Smooth muscle cell (in vitro differentiated cells): Measurements from ENCODE around the gene KCNQ1. TPM values are rescaled to one million over a fixed set of nuclear protein-coding genes. Genes with fewer than 3 reads are reported as not detected.

Source experiments
- DNase-seq: peaks from one replicate; lab custom pipeline; 2025; ENCODE audit not compliant: unreplicated experiment; lab: John Stamatoyannopoulos, UW
- H2AFZ ChIP-seq: fragments of 200-600 bp; sonication (generic); 2 replicates; pipeline ENCODE4 v1.6.0; 2016; ENCODE audit warnings: antibody characterized with exemption, low read depth, mild to moderate bottlenecking
- H3F3A ChIP-seq: fragments of 200-600 bp; sonication (generic); 2 replicates; pipeline ENCODE4 v1.6.0; 2017; ENCODE audit warnings: antibody characterized with exemption, low read depth
- H3K27ac ChIP-seq: fragments of 200-600 bp; sonication (generic); 2 replicates; pipeline ENCODE4 v1.5.1; 2016; ENCODE audit warnings: low read depth, mild to moderate bottlenecking
- H3K27me3 ChIP-seq: fragments of 200-600 bp; sonication (generic); 2 replicates; pipeline ENCODE4 v1.6.1; 2016; ENCODE audit warnings: low read depth, mild to moderate bottlenecking
- H3K36me3 ChIP-seq: fragments of 200-600 bp; sonication (generic); 2 replicates; pipeline ENCODE4 v1.5.1; 2016; ENCODE audit warnings: low read depth
- H3K4me1 ChIP-seq: fragments of 200-600 bp; sonication (generic); 2 replicates; pipeline ENCODE4 v1.5.1; 2016; ENCODE audit warnings: low read depth
- H3K4me2 ChIP-seq: fragments of 200-600 bp; sonication (generic); 2 replicates; pipeline ENCODE4 v1.6.0; 2016; ENCODE audit warnings: mild to moderate bottlenecking
- H3K4me3 ChIP-seq: fragments of 200-600 bp; sonication (generic); 2 replicates; pipeline ENCODE4 v1.5.1; 2016; ENCODE audit warnings: mild to moderate bottlenecking
- H3K79me2 ChIP-seq: fragments of 200-600 bp; sonication (generic); 2 replicates; pipeline ENCODE4 v1.6.0; 2016; ENCODE audit warnings: low read depth, mild to moderate bottlenecking
- H3K9ac ChIP-seq: fragments of 200-600 bp; sonication (generic); 2 replicates; pipeline ENCODE4 v1.6.0; 2016; ENCODE audit warnings: low read depth
- H3K9me3 ChIP-seq: fragments of 200-600 bp; sonication (generic); replicated peaks from 2 replicates; pipeline ENCODE4 v1.5.1; 2016; ENCODE audit warnings: low read depth
- H4K20me1 ChIP-seq: fragments of 200-600 bp; sonication (generic); 2 replicates; pipeline ENCODE4 v1.6.0; 2016; ENCODE audit warnings: low read depth
- WGBS: methylation state at CpG from one replicate; pipeline ENCODE4 v1.1.7; 2016; ENCODE audit warnings: low lambda C conversion rate; 5-methylcytosine and 5-hydroxymethylcytosine counted together
- polyA plus RNA-seq: library from polyadenylated mRNA; unstranded; fragments of >200 nt; fragmentation: Nextera tagmentation; extraction: Ambion mirVana; gene quantifications from 2 replicates; pipeline ENCODE4 v1.2.1, GENCODE V29; 2016
- total RNA-seq: library from RNA; depleted of rRNA; stranded (reverse); fragments of >200 nt; gene quantifications from 2 replicates; pipeline ENCODE4 v1.2.3, GENCODE V29; 2014
- TF ChIP-seq, protein P1 (sequence below): fragments of 200-600 bp; sonication (generic); IDR thresholded peaks from 2 replicates; pipeline ENCODE4 v1.5.1; 2017; ENCODE audit warnings: borderline replicate concordance, mild to moderate bottlenecking, antibody characterized with exemption; ENCODE audit not compliant: insufficient read depth, poor library complexity, severe bottlenecking

KCNQ1 gene
- total and polyA plus RNA-seq, 2 experiments from 2014 or later: 1.3 to 2.3 TPM

DNA sequence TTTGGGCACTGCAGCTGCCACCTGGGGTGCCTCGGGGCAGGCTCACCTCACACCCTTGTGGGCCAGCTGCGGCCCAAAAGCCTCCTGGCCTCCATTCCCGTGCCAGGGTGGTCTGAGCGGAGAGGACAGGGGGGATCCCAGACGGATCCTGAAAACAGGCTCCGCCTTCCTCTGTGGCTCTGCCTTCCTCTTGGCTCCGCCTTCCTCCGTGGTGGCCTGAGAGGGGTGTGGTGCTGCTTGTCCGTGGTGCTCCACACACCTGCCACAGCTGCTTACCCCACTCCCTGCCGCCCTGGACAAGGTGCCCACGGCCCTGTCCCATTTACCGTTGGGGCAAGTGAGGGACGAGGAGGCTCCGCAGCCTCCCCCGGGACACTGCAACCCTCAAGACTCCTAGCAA is 278.1 kb downstream of the KCNQ1 start:
- H3K27ac ChIP-seq: no peak overlapping the region
- 87% methylated on average over 12 of the region's 15 CpGs for WGBS
- TF ChIP-seq, protein P1, sequence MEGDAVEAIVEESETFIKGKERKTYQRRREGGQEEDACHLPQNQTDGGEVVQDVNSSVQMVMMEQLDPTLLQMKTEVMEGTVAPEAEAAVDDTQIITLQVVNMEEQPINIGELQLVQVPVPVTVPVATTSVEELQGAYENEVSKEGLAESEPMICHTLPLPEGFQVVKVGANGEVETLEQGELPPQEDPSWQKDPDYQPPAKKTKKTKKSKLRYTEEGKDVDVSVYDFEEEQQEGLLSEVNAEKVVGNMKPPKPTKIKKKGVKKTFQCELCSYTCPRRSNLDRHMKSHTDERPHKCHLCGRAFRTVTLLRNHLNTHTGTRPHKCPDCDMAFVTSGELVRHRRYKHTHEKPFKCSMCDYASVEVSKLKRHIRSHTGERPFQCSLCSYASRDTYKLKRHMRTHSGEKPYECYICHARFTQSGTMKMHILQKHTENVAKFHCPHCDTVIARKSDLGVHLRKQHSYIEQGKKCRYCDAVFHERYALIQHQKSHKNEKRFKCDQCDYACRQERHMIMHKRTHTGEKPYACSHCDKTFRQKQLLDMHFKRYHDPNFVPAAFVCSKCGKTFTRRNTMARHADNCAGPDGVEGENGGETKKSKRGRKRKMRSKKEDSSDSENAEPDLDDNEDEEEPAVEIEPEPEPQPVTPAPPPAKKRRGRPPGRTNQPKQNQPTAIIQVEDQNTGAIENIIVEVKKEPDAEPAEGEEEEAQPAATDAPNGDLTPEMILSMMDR: no peak
- H3K9ac ChIP-seq: no peak overlapping the region
- no peaks in the 10 kb centered on the region for H3K36me3 ChIP-seq
- H3K79me2 ChIP-seq: no peaks in the 10 kb centered on the region
- H3K4me1 ChIP-seq: peaks cover 25% of the 10 kb centered on the region
- no peak overlapping the region for H3K4me2 ChIP-seq
- H2AFZ ChIP-seq: no peak overlapping the region
- no peaks in the 10 kb centered on the region for H4K20me1 ChIP-seq
- no peaks in the 10 kb centered on the region for H3F3A ChIP-seq
- no peaks in the 10 kb centered on the region for H3K9me3 ChIP-seq
- DNase-seq: no peak
- no peak overlapping the region for H3K4me3 ChIP-seq
- no peaks in the 10 kb centered on the region for H3K27me3 ChIP-seq

DNA sequence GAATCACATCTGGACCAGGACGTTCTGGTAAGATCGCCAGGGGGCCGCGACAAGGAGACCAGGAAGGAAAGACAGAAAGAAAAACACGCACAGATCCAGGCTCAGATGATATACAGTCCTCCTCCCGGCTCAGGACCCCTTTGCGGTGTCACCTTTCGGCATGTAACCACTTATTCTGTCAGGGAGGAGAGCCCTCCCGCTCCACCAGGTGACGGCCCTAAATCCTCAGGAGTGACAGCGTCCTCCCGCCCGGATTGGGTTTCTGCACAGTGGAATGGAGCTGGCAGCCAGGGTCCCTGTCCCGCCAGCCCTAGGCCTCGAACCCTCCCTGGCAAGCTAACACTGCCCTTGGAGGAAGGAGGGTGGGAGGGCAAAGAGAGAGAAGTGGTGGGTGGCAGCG is 279.3 kb downstream of the KCNQ1 start:
- TF ChIP-seq, protein P1: no peak
- Histone ChIP-seq H3K27ac (no peak overlapping the region), H2AFZ (no peak overlapping the region), H3K9me3 (no peaks in the 10 kb centered on the region), H3K9ac (no peak overlapping the region), H3K79me2 (no peaks in the 10 kb centered on the region), H3K4me2 (no peak overlapping the region), H3K4me3 (no peak overlapping the region), H4K20me1 (no peaks in the 10 kb centered on the region), H3K27me3 (no peaks in the 10 kb centered on the region), H3K36me3 (no peaks in the 10 kb centered on the region), H3F3A (no peaks in the 10 kb centered on the region), H3K4me1 (peaks cover 17% of the 10 kb centered on the region)
- DNase-seq: no peak
- 88% methylated on average over 16 of the region's 16 CpGs for whole genome bisulfite sequencing

DNA sequence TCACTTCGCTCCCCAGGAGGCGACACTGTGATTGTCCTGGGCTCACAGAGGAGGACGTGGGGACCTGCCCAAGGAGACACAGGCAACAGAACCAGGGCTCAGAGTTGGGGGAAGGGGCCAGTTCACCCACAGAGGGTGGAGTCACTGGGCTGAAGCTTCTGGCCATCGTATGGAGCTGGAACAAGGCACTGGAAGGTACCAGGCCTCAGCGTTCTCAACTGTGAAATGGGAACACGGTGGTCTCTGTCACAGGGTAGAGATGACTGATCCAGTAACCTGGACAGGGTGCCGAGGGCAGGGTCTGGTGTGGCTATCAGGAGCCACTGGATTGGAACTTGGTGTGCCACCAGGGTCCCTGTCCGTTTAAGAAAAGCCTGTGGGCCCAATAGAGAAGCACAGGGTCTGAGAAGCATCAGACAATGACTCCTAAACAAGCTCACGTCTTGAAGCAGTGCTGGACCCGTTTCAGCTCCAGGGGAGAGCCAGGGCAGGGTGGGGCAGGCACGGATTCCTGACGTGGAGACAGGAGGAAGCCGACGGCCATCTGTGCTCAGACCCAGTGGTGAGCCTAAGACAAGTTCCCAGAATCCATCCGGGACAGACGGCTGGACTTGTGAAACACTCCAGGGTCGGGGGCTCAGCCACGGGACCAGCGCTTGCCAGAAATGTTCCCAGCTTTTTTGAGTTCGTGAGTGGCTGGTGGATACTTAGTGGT is 280.0 kb downstream of the KCNQ1 start:
- H3K4me2 ChIP-seq: no peak overlapping the region

More for the DNA sequence above, 280.0 kb downstream of the KCNQ1 start:
- Histone ChIP-seq H3K9me3 (no peaks in the 10 kb centered on the region), H3K4me1 (peaks cover 15% of the 10 kb centered on the region), H3K27ac (no peak overlapping the region), H2AFZ (no peak overlapping the region), H3K79me2 (no peaks in the 10 kb centered on the region), H3K4me3 (no peak overlapping the region), H3F3A (no peaks in the 10 kb centered on the region), H4K20me1 (no peaks in the 10 kb centered on the region), H3K36me3 (no peaks in the 10 kb centered on the region), H3K27me3 (no peaks in the 10 kb centered on the region), H3K9ac (no peak overlapping the region)
- 79% methylated on average over 20 of the region's 20 CpGs for WGBS
- TF ChIP-seq, protein P1: no peak
- DNase-seq: no peak
